ENCODE data around the gene MMS22L.
"Not testable (repeated sequence)": the region's sequence is repeated elsewhere in the genome, so short reads cannot be mapped to it uniquely, and the experiment has no call there.

The MMS22L gene

GRCh38 chr6:97198046-97198565 is 84.9 kb downstream of the MMS22L start:
- Histone ChIP-seq H3K27me3 (no peaks in the 10 kb centered on the region), H4K20me1 (no peaks in the 10 kb centered on the region), H3K9me3 (no peaks in the 10 kb centered on the region), H3K36me3 (peaks cover 43% of the 10 kb centered on the region), H3K27ac (no peak overlapping the region), H3K4me3 (no peak overlapping the region), H3K4me2 (no peak overlapping the region), H3K9ac (no peak overlapping the region), H3K4me1 (no peaks in the 10 kb centered on the region)
- TF ChIP-seq Cebpa-rat (IDR thresholded peaks at IDR 0.05): no peak

DNA sequence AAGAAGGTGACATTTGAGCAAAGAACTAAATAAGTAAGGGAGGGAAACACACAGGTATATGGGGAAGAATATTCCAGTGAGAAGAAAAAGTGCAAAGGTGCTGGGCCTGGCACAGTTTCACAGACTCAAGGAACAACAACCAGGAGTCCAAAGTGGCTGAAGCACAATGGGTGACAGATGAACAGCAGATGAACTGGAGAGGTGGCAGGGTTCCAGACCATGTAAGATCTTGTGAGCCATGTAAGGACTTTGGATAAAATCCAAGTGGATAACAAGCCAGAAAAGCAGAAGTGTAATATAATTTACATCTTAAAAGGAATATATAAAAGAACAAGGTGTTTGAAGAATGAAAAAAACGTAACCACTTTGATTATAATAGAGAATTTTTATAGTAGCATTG is 87.9 kb downstream of the MMS22L start:
- Histone ChIP-seq H3K27ac (no peak overlapping the region), H3K4me1 (no peaks in the 10 kb centered on the region), H3K9me3 (no peaks in the 10 kb centered on the region), H3K36me3 (peaks cover 43% of the 10 kb centered on the region), H3K4me3 (no peak overlapping the region), H4K20me1 (no peaks in the 10 kb centered on the region), H3K9ac (no peak overlapping the region), H3K4me2 (no peak overlapping the region), H3K27me3 (no peaks in the 10 kb centered on the region)
- no peak for TF ChIP-seq Cebpa-rat (IDR thresholded peaks at IDR 0.05)

DNA sequence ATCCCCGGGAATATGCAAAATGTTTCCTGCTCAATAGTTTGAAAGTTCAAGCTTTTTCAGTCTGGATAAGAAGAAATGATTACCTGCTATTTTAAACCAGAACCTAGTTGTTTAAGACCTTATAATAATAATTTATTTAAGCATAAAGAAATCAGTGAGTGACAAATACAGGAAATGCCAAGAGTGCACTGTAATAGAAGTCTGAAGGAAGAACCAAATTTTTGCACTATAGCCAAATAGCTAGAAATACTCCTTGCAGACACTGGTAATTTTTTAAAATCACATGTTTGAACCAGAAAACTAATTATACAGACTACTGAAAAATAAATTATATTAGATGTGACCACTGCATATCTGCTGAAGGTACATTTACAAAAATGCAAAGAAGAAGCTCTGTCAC is 93.2 kb downstream of the MMS22L start:
- no peak for TF ChIP-seq Cebpa-rat (IDR thresholded peaks at IDR 0.05)
- Histone ChIP-seq H3K27me3 (no peaks in the 10 kb centered on the region), H3K4me2 (no peak overlapping the region), H3K4me1 (peaks cover 14% of the 10 kb centered on the region), H3K9ac (no peak overlapping the region), H3K9me3 (no peaks in the 10 kb centered on the region), H4K20me1 (no peaks in the 10 kb centered on the region), H3K36me3 (peaks cover 17% of the 10 kb centered on the region), H3K27ac (no peak overlapping the region), H3K4me3 (no peak overlapping the region)

GRCh38 chr6:97187951-97188350 is 95.1 kb downstream of the MMS22L start:
- no peak for TF ChIP-seq Cebpa-rat (IDR thresholded peaks at IDR 0.05)
- Histone ChIP-seq H3K4me3 (no peak overlapping the region), H3K9ac (no peak overlapping the region)

GRCh38 chr6:97186416-97186999 is 96.5 kb downstream of the MMS22L start:
- TF ChIP-seq Cebpa-rat (IDR thresholded peaks at IDR 0.05): no peak
- Histone ChIP-seq H3K9ac (no peak overlapping the region), H3K4me2 (no peak overlapping the region), H3K9me3 (no peaks in the 10 kb centered on the region), H3K4me1 (peaks cover 14% of the 10 kb centered on the region), H4K20me1 (no peaks in the 10 kb centered on the region), H3K36me3 (peaks cover 24% of the 10 kb centered on the region; the same call in 1 of the 2 replicates), H3K27me3 (no peaks in the 10 kb centered on the region), H3K4me3 (no peak overlapping the region), H3K27ac (no peak overlapping the region)

More at GRCh38 chr6:97187951-97188350, 95.1 kb downstream of the MMS22L start:
- H3K27me3 ChIP-seq: no peaks in the 10 kb centered on the region
- peaks cover 14% of the 10 kb centered on the region for H3K4me1 ChIP-seq
- H3K36me3 ChIP-seq: peaks cover 15% of the 10 kb centered on the region; the same call in 1 of the 2 replicates
- peak overlapping the region; percentile 11 for H3K4me2 ChIP-seq
- H3K27ac ChIP-seq: no peak overlapping the region
- H4K20me1 ChIP-seq: no peaks in the 10 kb centered on the region
- H3K9me3 ChIP-seq: no peaks in the 10 kb centered on the region

DNA sequence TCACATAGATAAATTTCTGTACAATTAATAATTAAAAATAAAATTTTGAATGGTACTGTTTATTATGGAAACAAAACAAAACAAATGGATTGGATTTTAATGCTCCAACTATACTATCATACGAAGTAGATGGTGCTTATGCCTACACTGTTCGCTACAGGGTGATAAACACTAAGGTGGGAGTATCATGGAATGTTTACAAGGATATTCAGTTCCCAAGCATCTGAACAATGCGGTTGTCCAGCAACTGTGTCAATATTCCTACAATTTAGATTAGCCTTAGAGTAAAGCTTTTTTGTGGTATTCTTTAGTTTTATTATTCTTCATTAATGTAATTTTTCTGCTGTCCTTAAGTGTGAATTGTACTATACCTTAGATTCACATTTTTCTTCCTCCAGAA is 105.1 kb downstream of the MMS22L start:
- TF ChIP-seq Cebpa-rat (IDR thresholded peaks at IDR 0.05): no peak
- Histone ChIP-seq H3K27me3 (no peaks in the 10 kb centered on the region), H3K4me3 (no peak overlapping the region), H3K4me1 (no peaks in the 10 kb centered on the region), H3K9me3 (no peaks in the 10 kb centered on the region), H3K36me3 (peaks cover 67% of the 10 kb centered on the region), H3K9ac (no peak overlapping the region), H3K27ac (no peak overlapping the region), H4K20me1 (no peaks in the 10 kb centered on the region), H3K4me2 (no peak overlapping the region)

GRCh38 chr6:97176468-97176867 is 106.5 kb downstream of the MMS22L start:
- H3K9me3 ChIP-seq: no peaks in the 10 kb centered on the region
- no peak overlapping the region for H3K4me2 ChIP-seq
- H3K9ac ChIP-seq: no peak overlapping the region
- H3K36me3 ChIP-seq: peaks cover 67% of the 10 kb centered on the region
- H3K27me3 ChIP-seq: no peaks in the 10 kb centered on the region
- no peak overlapping the region for H3K27ac ChIP-seq
- H4K20me1 ChIP-seq: no peaks in the 10 kb centered on the region
- H3K4me1 ChIP-seq: no peaks in the 10 kb centered on the region
- TF ChIP-seq Cebpa-rat (IDR thresholded peaks at IDR 0.05): no peak
- H3K4me3 ChIP-seq: no peak overlapping the region

- H3K27me3 ChIP-seq: no peaks in the 10 kb centered on the region
- H3K4me3 ChIP-seq: no peak overlapping the region
- H3K36me3 ChIP-seq: peaks cover 66% of the 10 kb centered on the region
- no peak overlapping the region for H3K4me2 ChIP-seq
- no peaks in the 10 kb centered on the region for H3K9me3 ChIP-seq
- no peaks in the 10 kb centered on the region for H3K4me1 ChIP-seq
- no peak for TF ChIP-seq Cebpa-rat (IDR thresholded peaks at IDR 0.05)
- H4K20me1 ChIP-seq: no peaks in the 10 kb centered on the region
- H3K9ac ChIP-seq: no peak overlapping the region
- no peak overlapping the region for H3K27ac ChIP-seq
These were observed 107.2 kb downstream of the MMS22L start for GRCh38 chr6:97175806-97176205.

- Histone ChIP-seq H3K4me3 (no peak overlapping the region), H3K27me3 (no peaks in the 10 kb centered on the region), H3K4me1 (no peaks in the 10 kb centered on the region), H3K4me2 (no peak overlapping the region), H3K9me3 (no peaks in the 10 kb centered on the region), H3K27ac (no peak overlapping the region), H3K9ac (no peak overlapping the region), H4K20me1 (no peaks in the 10 kb centered on the region), H3K36me3 (peaks cover 65% of the 10 kb centered on the region)
- no peak for TF ChIP-seq Cebpa-rat (IDR thresholded peaks at IDR 0.05)
These were observed 108.5 kb downstream of the MMS22L start for GRCh38 chr6:97174471-97174870.

GRCh38 chr6:97160280-97160679 is 122.7 kb downstream of the MMS22L start:
- no peak overlapping the region for H3K4me3 ChIP-seq
- H3K36me3 ChIP-seq: peaks cover 75% of the 10 kb centered on the region
- H3K4me1 ChIP-seq: no peaks in the 10 kb centered on the region
- no peak overlapping the region for H3K9ac ChIP-seq
- no peaks in the 10 kb centered on the region for H3K27me3 ChIP-seq
- H3K9me3 ChIP-seq: peaks cover 13% of the 10 kb centered on the region
- no peaks in the 10 kb centered on the region for H4K20me1 ChIP-seq
- TF ChIP-seq Cebpa-rat (IDR thresholded peaks at IDR 0.05): no peak
- H3K27ac ChIP-seq: no peak overlapping the region
- no peak overlapping the region for H3K4me2 ChIP-seq

GRCh38 chr6:97155447-97155846 is 127.6 kb downstream of the MMS22L start:
- not testable (repeated sequence) for H3K4me3 ChIP-seq, H3K4me1 ChIP-seq, H3K9ac ChIP-seq, H3K4me2 ChIP-seq, H4K20me1 ChIP-seq, H3K27ac ChIP-seq, H3K27me3 ChIP-seq
- H3K9me3 ChIP-seq: peaks cover 13% of the 10 kb centered on the region
- peaks cover 64% of the 10 kb centered on the region for H3K36me3 ChIP-seq

Measured in BLaER1 (cell line).